HL-60 (cell line): ENCODE data around the gene FSIP1.

Experiments
- DNase-seq, 2 experiments: peaks; one replicate each; pipeline ENCODE4 v3.0.0-alpha.2; 2010 to 2020; ENCODE audit warnings: low read depth in 1 of 2, low spot score in 1 of 2
- H3K27ac ChIP-seq: fragments of 250-450 bp; sonication (Bioruptor Pico); replicated peaks from 2 replicates; pipeline ENCODE4 v1.5.1; 2020; ENCODE audit warnings: mild to moderate bottlenecking, moderate library complexity
- H3K27me3 ChIP-seq: fragments of 250-450 bp; sonication (Bioruptor Pico); 2 replicates; pipeline ENCODE4 v1.5.1; 2021; ENCODE audit warnings: mild to moderate bottlenecking, moderate library complexity; ENCODE audit not compliant: insufficient read depth, poor library complexity, severe bottlenecking
- H3K4me3 ChIP-seq: replicated peaks from 2 replicates; pipeline ENCODE4 v1.5.1; 2011; ENCODE audit warnings: mild to moderate bottlenecking, control low read depth, low read length; ENCODE audit not compliant: insufficient read depth
- CTCF ChIP-seq: IDR thresholded peaks from one replicate; pipeline ENCODE4 v1.5.1; 2011; ENCODE audit warnings: low read length, control low read depth, inconsistent platforms; ENCODE audit not compliant: insufficient read depth
- GABPA ChIP-seq: IDR thresholded peaks from 2 replicates; pipeline ENCODE4 v1.6.1; 2012; ENCODE audit warnings: low read depth
- POLR2AphosphoS5 ChIP-seq: IDR thresholded peaks from 2 replicates; pipeline ENCODE4 v1.6.1; 2012; ENCODE audit warnings: low read depth
- REST ChIP-seq: IDR thresholded peaks from 2 replicates; pipeline ENCODE4 v1.6.1; 2012; ENCODE audit warnings: low read depth; ENCODE audit not compliant: insufficient replicate concordance
- SPI1 ChIP-seq: IDR thresholded peaks from 2 replicates; pipeline ENCODE4 v1.6.1; 2012; ENCODE audit warnings: low read depth, mild to moderate bottlenecking, borderline replicate concordance

The FSIP1 gene

GRCh38 chr15:39794954-39795353 is 12.3 kb upstream of the FSIP1 start:
- TF ChIP-seq POLR2AphosphoS5: no peak
- no peak for TF ChIP-seq CTCF
- TF ChIP-seq GABPA: no peak
- no peak for TF ChIP-seq SPI1
- TF ChIP-seq REST: no peak
- no peak overlapping the region for H3K27ac ChIP-seq

GRCh38 chr15:39793923-39794322 is 11.3 kb upstream of the FSIP1 start:
- Histone ChIP-seq H3K4me3 (no peak overlapping the region), H3K27me3 (no peaks in the 10 kb centered on the region), H3K27ac (no peak overlapping the region)
- no peak for TF ChIP-seq GABPA
- TF ChIP-seq POLR2AphosphoS5: no peak
- TF ChIP-seq SPI1: no peak
- TF ChIP-seq CTCF: no peak
- TF ChIP-seq REST: no peak
- DNase-seq: no peak

More at GRCh38 chr15:39794954-39795353, 12.3 kb upstream of the FSIP1 start:
- Histone ChIP-seq H3K4me3 (no peak overlapping the region), H3K27me3 (no peaks in the 10 kb centered on the region)
- no peak for DNase-seq

- Histone ChIP-seq H3K27ac (no peak overlapping the region), H3K27me3 (no peaks in the 10 kb centered on the region), H3K4me3 (no peak overlapping the region)
- TF ChIP-seq GABPA (no peak), CTCF (no peak), POLR2AphosphoS5 (no peak), SPI1 (no peak), REST (no peak)
- no peak for DNase-seq
Observed at GRCh38 chr15:39792844-39793335, 10.2 kb upstream of the FSIP1 start.
